ENCODE measurements around the gene HEBP1.
A peak's percentile ranks its signal among the peaks of the same experiment; 100 is the strongest.

The HEBP1 gene

DNA sequence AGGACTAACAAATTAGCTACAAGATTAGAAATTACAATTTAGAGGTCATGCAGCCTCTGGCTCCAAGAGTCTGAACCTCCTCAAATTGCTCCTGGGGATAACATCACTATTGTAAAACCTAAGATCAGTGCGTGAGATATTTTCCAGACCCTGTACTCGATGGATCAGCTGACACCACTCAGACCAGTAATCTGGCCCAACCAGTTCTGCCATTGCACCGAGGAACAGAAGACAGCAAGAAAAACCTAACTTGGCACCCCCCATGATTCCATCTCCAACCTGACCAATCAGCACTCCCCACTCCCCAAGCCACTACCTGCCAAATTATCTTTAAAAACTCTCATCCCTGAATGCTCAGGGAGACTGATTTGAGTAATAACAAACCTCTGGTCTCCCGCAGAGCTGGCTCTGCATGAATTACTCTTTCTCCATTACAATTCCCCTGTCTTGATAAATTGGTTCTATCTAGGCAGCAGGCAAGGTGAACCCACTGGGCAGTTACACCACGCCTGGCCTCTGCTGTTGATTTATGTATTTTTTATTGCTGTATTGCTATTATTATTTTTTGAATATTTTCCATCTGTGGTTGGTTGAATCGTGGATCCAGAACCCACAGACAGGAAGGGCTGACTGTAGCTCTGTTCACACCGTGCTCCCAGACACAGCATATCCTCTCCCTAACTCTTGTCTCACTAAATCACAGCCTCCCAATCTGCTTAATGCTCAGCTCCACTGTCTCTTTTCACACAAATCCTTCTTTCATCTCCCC is 9.2 kb downstream of the HEBP1 start:
- POLR2A ChIA-PET = no interaction called here
- no peak for TF ChIP-seq SUZ12 (IDR thresholded peaks at IDR 0.05)
- TF ChIP-seq PKNOX1 (IDR thresholded peaks at IDR 0.05) = peak; percentile 66
- CTCF ChIA-PET = interaction anchor here (0.8 kb wide), 1 partner anchor 216 kb away, joined by 4 read pairs; no protein-coding TSS in a partner anchor
- no peak for DNase-seq (ENCODE audit: extremely low spot score)

DNA sequence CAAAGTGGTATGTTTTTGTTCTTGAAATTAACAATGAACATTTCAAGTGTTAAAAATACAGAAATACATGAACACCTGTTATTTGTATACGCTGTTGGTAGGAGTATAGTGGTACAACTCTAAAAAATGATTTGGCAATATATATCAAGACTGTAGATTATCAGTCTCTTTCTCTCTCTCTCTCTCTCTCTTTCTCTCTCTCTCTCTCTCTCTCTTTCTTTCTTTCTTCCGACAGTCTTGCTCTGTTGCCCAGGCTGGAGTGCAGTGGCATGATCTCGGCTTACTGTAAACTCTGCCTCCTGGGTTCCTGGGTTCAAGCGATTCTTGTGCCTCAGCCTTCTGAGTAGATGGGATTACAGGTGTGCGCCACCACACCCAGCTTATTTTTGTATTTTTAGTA is 12.6 kb downstream of the HEBP1 start:
- ChIA-PET POLR2A (interaction anchor here (1.0 kb wide), 1 partner anchor 56 kb away, joined by 4 read pairs; the partner anchor contains the start of gene FAM234B), CTCF (no interaction called here)
- TF ChIP-seq SP1 (IDR thresholded peaks at IDR 0.05) (no peak), PKNOX1 (IDR thresholded peaks at IDR 0.05) (no peak), L3MBTL2 (conservative IDR thresholded peaks at IDR 0.05) (no peak), SUZ12 (IDR thresholded peaks at IDR 0.05) (no peak), FOXM1 (IDR thresholded peaks at IDR 0.05; ENCODE audit: borderline replicate concordance) (no peak), ZNF384 (IDR thresholded peaks at IDR 0.05) (no peak), FOXK2 (IDR thresholded peaks at IDR 0.05) (no peak), CTBP1 (IDR thresholded peaks at IDR 0.05; ENCODE audit: borderline replicate concordance) (no peak), NFRKB (IDR thresholded peaks at IDR 0.05) (no peak), TARDBP (IDR thresholded peaks at IDR 0.05) (no peak), BHLHE40 (IDR thresholded peaks at IDR 0.05; ENCODE audit: borderline replicate concordance) (no peak), HDGF (IDR thresholded peaks at IDR 0.05; ENCODE audit: borderline replicate concordance) (no peak), FOXA1 (IDR thresholded peaks at IDR 0.05) (no peak), ARNT (IDR thresholded peaks at IDR 0.05) (no peak), ELF4 (IDR thresholded peaks at IDR 0.05) (no peak), LEF1 (IDR thresholded peaks at IDR 0.05; ENCODE audit: borderline replicate concordance) (no peak)
- DNase-seq (ENCODE audit: extremely low spot score) = no peak

DNA sequence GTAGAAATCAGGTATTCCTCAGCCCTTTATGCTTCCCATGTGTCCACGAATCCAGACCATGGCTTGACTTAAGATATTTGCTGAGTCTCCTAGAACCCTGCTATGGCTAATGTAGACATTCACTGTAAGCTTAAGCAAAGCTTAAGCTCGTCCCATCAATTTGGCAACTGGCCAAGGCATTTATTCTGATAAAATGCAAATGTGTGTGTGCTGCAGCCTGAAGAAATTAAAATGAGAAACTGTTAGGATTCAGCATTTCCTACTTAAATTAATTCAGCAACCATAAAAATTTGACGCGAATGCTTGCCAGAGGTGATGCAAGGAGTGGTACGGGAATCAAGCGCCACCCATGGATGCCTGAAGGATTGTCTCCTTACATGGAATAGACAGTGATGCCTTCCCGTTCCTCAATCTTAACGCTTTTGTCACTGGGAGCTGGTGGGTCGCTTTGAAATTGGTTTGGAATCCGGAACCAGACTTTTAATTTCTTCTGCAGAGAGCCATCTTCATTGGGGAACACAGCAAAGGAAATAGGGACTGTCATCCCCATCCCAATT is 13.2 kb downstream of the HEBP1 start:
- ChIA-PET CTCF (interaction anchor here (0.7 to 2.5 kb wide), 7 partner anchors 10 to 227 kb away, joined by 3 to 17 read pairs (median 3); no protein-coding TSS in a partner anchor), POLR2A (interaction anchor here (1.0 kb wide), 1 partner anchor 57 kb away, joined by 4 read pairs; the partner anchor contains the start of gene FAM234B)
- DNase-seq (ENCODE audit: extremely low spot score) = no peak
- TF ChIP-seq PKNOX1 (IDR thresholded peaks at IDR 0.05) = no peak
- no peak for TF ChIP-seq ZNF384 (IDR thresholded peaks at IDR 0.05)

DNA sequence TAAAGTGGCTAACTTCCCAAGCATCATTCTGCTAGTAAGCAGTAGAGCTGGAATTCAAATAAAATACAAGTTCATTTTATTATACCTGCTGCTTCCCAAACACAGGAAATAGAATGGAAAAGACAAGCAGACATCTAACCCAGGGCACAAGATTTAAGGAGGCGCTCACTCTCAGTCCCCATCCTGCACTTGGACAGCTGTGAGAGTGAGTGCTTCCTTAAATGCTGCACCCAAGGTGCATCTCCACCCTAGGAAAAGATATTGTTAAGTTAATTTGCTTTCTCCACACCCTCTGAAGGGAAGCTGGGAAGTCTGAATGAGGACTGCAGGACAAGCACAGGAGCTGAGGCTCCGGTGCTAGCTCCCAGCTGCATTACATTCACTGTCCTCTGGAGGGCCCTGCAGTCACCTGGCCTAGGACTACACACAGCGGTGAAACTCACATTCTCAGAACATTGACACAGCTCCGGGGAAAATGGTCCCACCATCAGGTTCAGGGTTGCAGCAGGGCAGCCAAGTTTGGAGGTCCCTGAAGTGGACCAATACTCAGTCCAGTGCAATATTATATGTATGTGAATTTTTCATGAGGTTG is 14.2 kb downstream of the HEBP1 start:
- peak; percentile 72 for DNase-seq (ENCODE audit: extremely low spot score)
- CTCF ChIA-PET = interaction anchor here (0.6 to 2.5 kb wide), 15 partner anchors 9 to 228 kb away, joined by 3 to 17 read pairs (median 3); no protein-coding TSS in a partner anchor
- TF ChIP-seq FOXM1 (IDR thresholded peaks at IDR 0.05; ENCODE audit: borderline replicate concordance) (no peak), ZNF384 (IDR thresholded peaks at IDR 0.05) (no peak), L3MBTL2 (conservative IDR thresholded peaks at IDR 0.05) (no peak), NFRKB (IDR thresholded peaks at IDR 0.05) (no peak), HDGF (IDR thresholded peaks at IDR 0.05; ENCODE audit: borderline replicate concordance) (no peak), ARNT (IDR thresholded peaks at IDR 0.05) (no peak), ELF4 (IDR thresholded peaks at IDR 0.05) (no peak), SP1 (IDR thresholded peaks at IDR 0.05) (no peak), TARDBP (IDR thresholded peaks at IDR 0.05) (no peak), LEF1 (IDR thresholded peaks at IDR 0.05; ENCODE audit: borderline replicate concordance) (no peak), FOXA1 (IDR thresholded peaks at IDR 0.05) (no peak), CTBP1 (IDR thresholded peaks at IDR 0.05; ENCODE audit: borderline replicate concordance) (no peak), SUZ12 (IDR thresholded peaks at IDR 0.05) (no peak), BHLHE40 (IDR thresholded peaks at IDR 0.05; ENCODE audit: borderline replicate concordance) (no peak), FOXK2 (IDR thresholded peaks at IDR 0.05) (no peak), PKNOX1 (IDR thresholded peaks at IDR 0.05) (no peak)
- POLR2A ChIA-PET = no interaction called here

DNA sequence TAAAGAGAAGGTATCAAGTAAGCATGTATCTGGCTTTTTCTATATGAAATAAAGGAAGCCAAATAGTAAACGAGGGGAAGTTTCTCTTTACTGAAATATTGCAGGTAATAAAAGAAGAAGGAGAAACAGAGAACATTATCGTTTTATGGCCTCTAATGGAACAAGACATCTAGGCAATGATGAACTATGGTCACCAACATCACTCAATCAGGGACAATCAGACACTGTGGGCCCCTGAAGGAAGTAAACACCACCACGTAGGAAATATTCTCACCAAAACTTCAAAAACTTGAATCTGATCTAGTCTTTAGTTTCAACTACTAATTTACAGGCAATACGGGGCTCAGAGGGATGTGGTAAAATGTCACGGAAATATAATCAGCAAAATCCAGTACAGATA is 15.9 kb downstream of the HEBP1 start:
- DNase-seq (ENCODE audit: extremely low spot score) = no peak
- CTCF ChIA-PET = interaction anchor here (0.6 to 3.0 kb wide), 8 partner anchors 45 to 228 kb away, joined by 3 to 16 read pairs (median 4); no protein-coding TSS in a partner anchor
- TF ChIP-seq LEF1 (IDR thresholded peaks at IDR 0.05; ENCODE audit: borderline replicate concordance) = no peak
- TF ChIP-seq ARNT (IDR thresholded peaks at IDR 0.05) = no peak
- no peak for TF ChIP-seq FOXK2 (IDR thresholded peaks at IDR 0.05)
- TF ChIP-seq SP1 (IDR thresholded peaks at IDR 0.05) = no peak
- no peak for TF ChIP-seq HDGF (IDR thresholded peaks at IDR 0.05; ENCODE audit: borderline replicate concordance)
- TF ChIP-seq BHLHE40 (IDR thresholded peaks at IDR 0.05; ENCODE audit: borderline replicate concordance) = no peak
- TF ChIP-seq L3MBTL2 (conservative IDR thresholded peaks at IDR 0.05) = no peak
- no peak for TF ChIP-seq TARDBP (IDR thresholded peaks at IDR 0.05)
- no peak for TF ChIP-seq ZNF384 (IDR thresholded peaks at IDR 0.05)
- POLR2A ChIA-PET = no interaction called here
